B cell (primary cell): Measurements from ENCODE around the gene IKZF1. TPM values are rescaled to one million over a fixed set of nuclear protein-coding genes. Genes with fewer than 3 reads are reported as not detected.

ENCODE experiments used
- ATAC-seq: fragments of 200-7000 bp; cut with Tn5 transposase; one replicate; pipeline ENCODE4 v1.10.0; 2021; ENCODE audit warnings: low read depth, mild to moderate bottlenecking, moderate number of reproducible peaks, moderate library complexity
- CTCF ChIA-PET: fragments of 350-600 bp; sonication (Branson Sonifier 250); formaldehyde crosslinking; loops from one replicate; lab custom pipeline; 2021; ENCODE audit warnings: antibody characterized with exemption, inconsistent platforms; lab: Charles Lee
- POLR2A ChIA-PET: fragments of 350-600 bp; sonication (Branson Sonifier 250); formaldehyde crosslinking; loops from one replicate; lab custom pipeline; 2021; ENCODE audit warnings: antibody characterized with exemption; lab: Charles Lee
- DNase-seq: peaks from one replicate; pipeline ENCODE4 v3.0.0; 2013
- H2AFZ ChIP-seq: 2 replicates; pipeline ENCODE4 v1.6.1; 2012; ENCODE audit warnings: mild to moderate bottlenecking, low read depth, low read length; ENCODE audit not compliant: insufficient read depth, poor library complexity, severe bottlenecking
- H3K27ac ChIP-seq, 2 donors: 1 replicate in 1 of 2; 2 replicates in 1 of 2; pipeline ENCODE4 v1.5.1; 2012 to 2013; ENCODE audit warnings: low read length in 2 of 2, mild to moderate bottlenecking in 2 of 2, moderate library complexity in 1 of 2
- H3K27me3 ChIP-seq, 4 experiments: fragments of 200-600 bp in 1 of 4; sonication (generic) in 1 of 4; replicated peaks in 1 of 4; 1 replicate in 2 of 4; 2 replicates in 2 of 4; pipeline versions ENCODE4 v1.6.1 to v1.7.0; 2013 to 2016; ENCODE audit warnings: low read length in 3 of 4, mild to moderate bottlenecking in 2 of 4, mixed read lengths in 1 of 4, moderate library complexity in 1 of 4; ENCODE audit not compliant: insufficient read depth in 4 of 4, control insufficient read depth in 3 of 4; ENCODE audit errors: control extremely low read depth in 1 of 4
- H3K36me3 ChIP-seq, 2 experiments: replicated peaks in 1 of 2; 1 replicate in 1 of 2; 2 replicates in 1 of 2; pipeline versions ENCODE4 v1.6.1 to v1.7.1; 2013; ENCODE audit warnings: low read length in 1 of 2; ENCODE audit not compliant: insufficient read depth in 2 of 2, control insufficient read depth in 1 of 2; ENCODE audit errors: control extremely low read depth in 1 of 2, extremely low read depth in 1 of 2
- H3K4me1 ChIP-seq, 2 donors: fragments of 200-600 bp in 1 of 2; sonication (generic) in 1 of 2; 1 replicate in 1 of 2; 2 replicates in 1 of 2; pipeline versions ENCODE4 v1.5.1 to v1.6.1; 2013 to 2017; ENCODE audit warnings: low read length in 2 of 2; ENCODE audit not compliant: control insufficient read depth in 2 of 2, insufficient read depth in 2 of 2
- H3K4me2 ChIP-seq: replicated peaks from 2 replicates; pipeline ENCODE3; 2012; ENCODE audit warnings: mild to moderate bottlenecking, low read depth, low read length; ENCODE audit not compliant: poor library complexity, severe bottlenecking
- H3K4me3 ChIP-seq, 5 experiments: fragments of 200-600 bp in 1 of 5; sonication (generic) in 1 of 5; 1 replicate in 3 of 5; 2 replicates in 2 of 5; pipeline versions ENCODE4 v1.5.1 to v1.7.0; 2011 to 2016; ENCODE audit warnings: low read length in 4 of 5, mild to moderate bottlenecking in 4 of 5, low read depth in 2 of 5, control low read depth in 1 of 5, moderate library complexity in 1 of 5; ENCODE audit not compliant: insufficient read depth in 1 of 5; ENCODE audit errors: control extremely low read depth in 1 of 5, extremely low read depth in 1 of 5
- H3K79me2 ChIP-seq: fragments of 200-600 bp; sonication (generic); one replicate; pipeline ENCODE4 v1.6.0; 2016; ENCODE audit warnings: low read length; ENCODE audit not compliant: control insufficient read depth, insufficient read depth
- H3K9ac ChIP-seq: fragments of 200-600 bp; sonication (generic); 2 replicates; pipeline ENCODE4 v1.6.1; 2017; ENCODE audit warnings: mild to moderate bottlenecking, low read length, moderate library complexity
- H3K9me3 ChIP-seq, 3 donors: one replicate each; pipeline versions ENCODE4 v1.6.1 to v1.7.1; 2013; ENCODE audit warnings: low read length in 2 of 3; ENCODE audit not compliant: control insufficient read depth in 2 of 3, insufficient read depth in 1 of 3; ENCODE audit errors: control extremely low read depth in 1 of 3
- H4K20me1 ChIP-seq: 2 replicates; pipeline ENCODE4 v1.6.0; 2012; ENCODE audit warnings: mild to moderate bottlenecking, low read length; ENCODE audit not compliant: insufficient read depth, control insufficient read depth, poor library complexity, severe bottlenecking
- H3K27ac Mint-ChIP-seq: one replicate; pipeline ENCODE4 v1.8.0; 2021; ENCODE audit warnings: mixed read lengths
- H3K27me3 Mint-ChIP-seq: one replicate; pipeline ENCODE4 v1.8.0; 2021; ENCODE audit warnings: mixed read lengths
- H3K4me1 Mint-ChIP-seq: one replicate; pipeline ENCODE4 v1.8.0; 2021; ENCODE audit warnings: mixed read lengths
- H3K4me3 Mint-ChIP-seq: one replicate; pipeline ENCODE4 v1.8.0; 2021; ENCODE audit warnings: mixed read lengths
- H3K9me3 Mint-ChIP-seq: one replicate; pipeline ENCODE4 v1.8.0; 2022; ENCODE audit warnings: mixed read lengths; ENCODE audit not compliant: insufficient read depth
- EZH2 ChIP-seq: IDR thresholded peaks from 2 replicates; pipeline ENCODE4 v1.6.1; 2012; ENCODE audit warnings: borderline replicate concordance, low read depth, mild to moderate bottlenecking, moderate library complexity, low read length; ENCODE audit not compliant: insufficient read depth, poor library complexity, severe bottlenecking
- WGBS: methylation state at CpG from one replicate; pipeline ENCODE4 v1.1.5; 2013; ENCODE audit warnings: missing lambda C conversion rate; ENCODE audit not compliant: insufficient coverage; 5-methylcytosine and 5-hydroxymethylcytosine counted together
- intact Hi-C: fragments of 100-400 bp; cut with micrococcal nuclease; formaldehyde crosslinking; loops from one replicate; pipeline ENCODE4 v1.10.0; 2022
- polyA plus RNA-seq: library from polyadenylated mRNA; depleted of rRNA; stranded (reverse); fragments of >200 nt; gene quantifications from 2 replicates; pipeline ENCODE4 v1.2.3, GENCODE V29; 2012
- total RNA-seq, 2 donors: library from RNA; stranded (reverse); fragments of 120-200 nt in 1 of 2; gene quantifications; 1 replicate in 1 of 2; 2 replicates in 1 of 2; pipeline versions ENCODE4 v1.2.3 to v1.2.4, GENCODE V29; 2013 to 2022
- TF ChIP-seq, protein P1 (sequence below): fragments of 200-600 bp; IDR thresholded peaks from one replicate; pipeline ENCODE4 v1.8.0; 2022; ENCODE audit warnings: antibody characterized with exemption, mild to moderate bottlenecking

Gene IKZF1
- total and polyA plus RNA-seq, 2 donors (not counting 1 experiment from before 2014, with no cell fraction given), result 199 to 254 TPM

DNA sequence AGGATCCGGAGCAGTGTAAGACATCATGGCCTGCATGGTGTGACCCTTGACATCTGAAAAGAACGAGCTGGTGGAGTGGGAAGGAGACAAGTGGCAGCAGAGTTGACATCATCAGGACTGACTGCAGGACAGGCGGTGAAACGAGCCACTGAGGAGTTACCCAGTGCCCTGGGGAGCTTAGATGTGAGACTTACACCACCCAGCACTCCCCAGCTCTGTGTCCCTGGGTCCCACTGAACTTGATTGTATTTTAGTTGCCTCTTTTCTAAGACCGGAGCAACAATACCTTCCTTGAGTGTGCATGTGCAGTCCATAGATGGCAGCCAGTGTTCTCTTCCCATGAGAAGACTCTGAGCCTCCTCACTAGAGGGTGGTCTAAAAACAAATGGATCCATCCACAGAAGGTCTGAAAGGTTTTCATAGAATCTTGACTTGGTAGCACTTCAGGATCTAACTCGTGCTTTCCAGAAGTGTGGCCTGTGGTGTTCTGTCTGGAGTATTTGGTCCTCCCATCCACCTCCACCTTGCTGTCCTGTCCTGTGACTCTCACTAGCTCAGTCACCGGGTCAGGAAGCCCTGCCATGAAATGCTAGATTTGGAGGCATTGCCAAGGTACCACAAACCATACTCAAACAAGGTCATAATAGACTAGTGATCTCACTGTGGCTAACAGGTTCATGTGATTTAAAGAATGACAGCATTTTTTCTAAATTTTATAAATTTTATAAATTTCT is 59.0 kb downstream of the IKZF1 start:
- 97% methylated on average over 4 of the region's 7 CpGs for WGBS
- CTCF ChIA-PET, result interaction anchor here (1.2 to 13.1 kb wide), 6 partner anchors 25 to 251 kb away, joined by 3 to 241 read pairs (median 28); no protein-coding TSS in a partner anchor
- Histone ChIP-seq H3K27me3 (no peaks in the 10 kb centered on the region), H4K20me1 (peaks cover 9% of the 10 kb centered on the region), H3K79me2 (peaks cover 78% of the 10 kb centered on the region), H3K4me2 (no peak overlapping the region), H3K27ac (peak overlapping the region; percentile 35 to 69), H3K36me3 (peaks cover 8 to 89% of the 10 kb centered on the region in 2 experiments), H3K4me1 (peaks cover 34 to 57% of the 10 kb centered on the region in 2 donors), H3K4me3 (no peak overlapping the region), H3K9me3 (peaks cover 0 to 5% (median 0%) of the 10 kb centered on the region in 3 donors), H3K9ac (no peak overlapping the region), H2AFZ (no peak overlapping the region)
- POLR2A ChIA-PET, result interaction anchor here (0.6 to 1.1 kb wide), 2 partner anchors 12 to 71 kb away, joined by 3 to 4 read pairs; no protein-coding TSS in a partner anchor
- Mint-ChIP-seq H3K9me3 (no peaks in the 10 kb centered on the region), H3K4me1 (peaks cover 92% of the 10 kb centered on the region), H3K27me3 (no peaks in the 10 kb centered on the region), H3K27ac (peak overlapping the region; percentile 81), H3K4me3 (peak overlapping the region; percentile 6)
- ATAC-seq (no peak), DNase-seq (no peak)
- intact Hi-C loops, result no loop called here
- TF ChIP-seq EZH2, result no peak
- TF ChIP-seq, protein P1, sequence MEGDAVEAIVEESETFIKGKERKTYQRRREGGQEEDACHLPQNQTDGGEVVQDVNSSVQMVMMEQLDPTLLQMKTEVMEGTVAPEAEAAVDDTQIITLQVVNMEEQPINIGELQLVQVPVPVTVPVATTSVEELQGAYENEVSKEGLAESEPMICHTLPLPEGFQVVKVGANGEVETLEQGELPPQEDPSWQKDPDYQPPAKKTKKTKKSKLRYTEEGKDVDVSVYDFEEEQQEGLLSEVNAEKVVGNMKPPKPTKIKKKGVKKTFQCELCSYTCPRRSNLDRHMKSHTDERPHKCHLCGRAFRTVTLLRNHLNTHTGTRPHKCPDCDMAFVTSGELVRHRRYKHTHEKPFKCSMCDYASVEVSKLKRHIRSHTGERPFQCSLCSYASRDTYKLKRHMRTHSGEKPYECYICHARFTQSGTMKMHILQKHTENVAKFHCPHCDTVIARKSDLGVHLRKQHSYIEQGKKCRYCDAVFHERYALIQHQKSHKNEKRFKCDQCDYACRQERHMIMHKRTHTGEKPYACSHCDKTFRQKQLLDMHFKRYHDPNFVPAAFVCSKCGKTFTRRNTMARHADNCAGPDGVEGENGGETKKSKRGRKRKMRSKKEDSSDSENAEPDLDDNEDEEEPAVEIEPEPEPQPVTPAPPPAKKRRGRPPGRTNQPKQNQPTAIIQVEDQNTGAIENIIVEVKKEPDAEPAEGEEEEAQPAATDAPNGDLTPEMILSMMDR, result no peak

DNA sequence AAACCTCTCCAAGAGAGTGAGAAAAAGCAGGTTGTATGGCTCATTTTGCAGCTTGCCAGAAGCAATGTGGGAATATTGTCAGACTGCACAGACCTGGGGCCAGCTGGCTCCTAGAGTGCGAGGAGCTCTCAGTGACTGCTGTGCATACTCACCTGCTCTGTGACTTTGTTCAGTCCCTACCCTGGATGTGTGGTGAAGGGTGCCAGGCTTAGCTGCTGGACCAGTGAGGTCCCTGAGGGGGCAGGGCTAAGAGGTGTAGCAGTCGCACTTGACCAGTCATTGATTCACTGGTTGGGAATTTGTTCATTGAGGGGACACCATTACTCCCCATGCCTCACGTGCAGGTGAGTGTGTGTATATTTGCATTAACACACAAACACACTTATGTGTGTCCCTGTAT is 60.1 kb downstream of the IKZF1 start:
- H3K79me2 ChIP-seq, result peaks cover 75% of the 10 kb centered on the region
- no peak overlapping the region for H3K4me3 ChIP-seq
- H3K4me1 Mint-ChIP-seq, result peaks cover 93% of the 10 kb centered on the region
- no peak overlapping the region for H3K9ac ChIP-seq
- WGBS, result 88% methylated on average over 1 of the region's 3 CpGs
- peak overlapping the region; percentile 78 for H3K27ac Mint-ChIP-seq
- peak overlapping the region in 1 of 2 donors; percentile 69 for H3K27ac ChIP-seq
- H4K20me1 ChIP-seq, result peaks cover 9% of the 10 kb centered on the region
- intact Hi-C loops, result no loop called here
- no peak overlapping the region for H3K4me2 ChIP-seq
- H3K9me3 Mint-ChIP-seq, result peaks cover 2% of the 10 kb centered on the region
- H3K27me3 Mint-ChIP-seq, result no peaks in the 10 kb centered on the region
- no peaks in the 10 kb centered on the region for H3K27me3 ChIP-seq
- H3K4me1 ChIP-seq, result peaks cover 34 to 57% of the 10 kb centered on the region in 2 donors
- no peak overlapping the region for H2AFZ ChIP-seq
- DNase-seq, result no peak
- H3K9me3 ChIP-seq, result peaks cover 2 to 8% (median 5%) of the 10 kb centered on the region in 3 donors
- ChIA-PET CTCF (interaction anchor here (1.1 to 13.1 kb wide), 6 partner anchors 51 to 252 kb away, joined by 3 to 241 read pairs (median 6); no protein-coding TSS in a partner anchor), POLR2A (interaction anchor here (0.9 to 1.1 kb wide), 2 partner anchors 13 to 14 kb away, joined by 3 to 4 read pairs; no protein-coding TSS in a partner anchor)
- TF ChIP-seq EZH2, result no peak
- TF ChIP-seq, protein P1, result no peak
- peaks cover 8 to 89% of the 10 kb centered on the region in 2 experiments for H3K36me3 ChIP-seq
- no peak overlapping the region for H3K4me3 Mint-ChIP-seq
- no peak for ATAC-seq
